ENCODE data around the gene TXNDC11.

Gene TXNDC11

GRCh38 chr16:11650641-11651591 lies 91.7 kb downstream of the TXNDC11 start:
- no peak for DNase-seq

- no peak for DNase-seq
Measured at GRCh38 chr16:11649276-11649675, 93.4 kb downstream of the TXNDC11 start.

GRCh38 chr16:11642765-11643116 lies 99.9 kb downstream of the TXNDC11 start:
- no peak for DNase-seq

- peak in 9 of 14 donors; percentile 10 to 54 (median 32) for DNase-seq
Measured at GRCh38 chr16:11640987-11641817, 101.5 kb downstream of the TXNDC11 start.

GRCh38 chr16:11639925-11640899 lies 102.4 kb downstream of the TXNDC11 start:
- DNase-seq, result peak in 13 of 14 donors; percentile 19 to 86 (median 64)

GRCh38 chr16:11639008-11639562 lies 103.6 kb downstream of the TXNDC11 start:
- no peak for DNase-seq

- no peak for DNase-seq
Measured at GRCh38 chr16:11638140-11638539, 104.5 kb downstream of the TXNDC11 start.

- DNase-seq, result no peak
Measured at GRCh38 chr16:11637320-11637719, 105.3 kb downstream of the TXNDC11 start.

GRCh38 chr16:11636172-11636721 lies 106.4 kb downstream of the TXNDC11 start:
- DNase-seq, result no peak

GRCh38 chr16:11635679-11636171 lies 106.9 kb downstream of the TXNDC11 start:
- DNase-seq, result no peak

- DNase-seq, result no peak
Measured at GRCh38 chr16:11635113-11635652, 107.5 kb downstream of the TXNDC11 start.

GRCh38 chr16:11634312-11634711 lies 108.3 kb downstream of the TXNDC11 start:
- no peak for DNase-seq

- DNase-seq, result no peak
Measured at GRCh38 chr16:11633113-11633512, 109.5 kb downstream of the TXNDC11 start.

- DNase-seq, result peak in 9 of 14 donors; percentile 9 to 52 (median 37)
Measured at GRCh38 chr16:11632455-11632939, 110.2 kb downstream of the TXNDC11 start.

GRCh38 chr16:11631214-11631613 lies 111.4 kb downstream of the TXNDC11 start:
- no peak for DNase-seq

- no peak for DNase-seq
Measured at GRCh38 chr16:11630768-11631056, 111.9 kb downstream of the TXNDC11 start.

- DNase-seq, result no peak
Measured at GRCh38 chr16:11630046-11630767, 112.5 kb downstream of the TXNDC11 start.

Data from C1 segment of cervical spinal cord (tissue), 14 donors.